Measurements from ENCODE around the gene FTL.

The FTL gene

DNA sequence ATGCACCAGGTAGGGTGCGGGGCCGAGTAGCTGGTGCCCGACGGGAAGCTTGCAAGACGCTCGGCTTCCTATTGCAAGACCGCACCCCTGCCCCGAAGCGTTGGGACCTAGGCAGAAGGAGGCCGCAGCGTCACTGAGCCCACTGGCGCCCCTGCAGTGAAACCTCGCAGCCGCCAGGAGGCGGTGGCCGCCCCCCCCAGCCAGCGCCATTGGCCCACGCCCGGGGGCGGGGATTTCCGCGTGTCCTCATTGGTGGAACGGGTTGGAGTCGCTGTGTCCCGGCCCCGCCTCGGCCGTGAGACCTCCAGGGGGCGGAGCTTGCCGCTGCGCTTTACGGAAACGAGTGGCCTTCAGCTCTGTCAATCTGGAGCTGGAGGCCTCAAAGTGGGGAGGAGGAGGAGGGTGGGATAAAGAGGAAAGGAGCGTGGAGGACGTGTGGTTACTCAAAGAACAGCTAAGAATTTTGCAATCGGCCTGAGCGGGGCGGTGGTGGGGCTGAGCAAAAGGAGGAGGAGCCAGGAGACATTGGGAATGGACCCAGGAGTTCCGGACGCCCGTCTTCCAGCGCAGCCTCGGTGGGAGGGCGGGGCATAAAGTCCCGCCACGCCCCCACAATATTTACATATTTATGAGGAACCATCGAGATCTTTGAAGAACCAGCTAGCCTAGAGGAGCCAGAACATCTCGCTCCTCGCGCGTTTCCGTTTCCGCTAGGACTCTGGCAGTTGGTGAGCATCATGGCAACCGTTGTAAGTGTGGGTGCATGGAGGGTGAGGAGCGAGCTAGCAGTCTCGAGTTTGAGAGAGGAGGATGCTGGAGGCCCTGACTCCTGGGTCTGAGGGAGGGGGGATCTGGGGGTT, 28.3 kb downstream of the FTL start, which contains the start of the genes GYS1 and RUVBL2:
GYS1 (minus strand) TSS at position 135 of the 860 bp plus-strand sequence. CDS start 197 bp downstream, outside the sequence.
RUVBL2 (plus strand) TSS at position 713 of the 860 bp plus-strand sequence; CDS start at position 738, 25 bp downstream.
- DNase-seq, result peak; percentile 99

DNA sequence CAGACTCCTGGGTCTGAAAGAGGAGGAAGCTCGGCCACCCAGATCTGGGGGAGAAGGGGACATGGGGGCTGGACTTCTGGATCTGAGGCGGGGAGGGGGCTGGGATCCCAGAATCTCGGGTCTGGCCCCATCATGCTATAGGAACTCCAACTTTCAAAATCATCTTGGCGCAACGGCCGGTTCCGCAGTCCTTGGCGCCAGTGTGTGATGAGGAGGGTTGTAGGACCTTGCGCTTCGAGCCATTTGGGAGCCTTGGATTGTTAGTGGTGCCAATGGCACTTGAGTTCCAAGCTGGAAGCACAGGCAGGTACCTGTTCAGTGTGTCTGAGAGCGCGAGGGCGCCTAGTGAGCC, 28.9 kb downstream of the FTL start:
- DNase-seq, result no peak

DNA sequence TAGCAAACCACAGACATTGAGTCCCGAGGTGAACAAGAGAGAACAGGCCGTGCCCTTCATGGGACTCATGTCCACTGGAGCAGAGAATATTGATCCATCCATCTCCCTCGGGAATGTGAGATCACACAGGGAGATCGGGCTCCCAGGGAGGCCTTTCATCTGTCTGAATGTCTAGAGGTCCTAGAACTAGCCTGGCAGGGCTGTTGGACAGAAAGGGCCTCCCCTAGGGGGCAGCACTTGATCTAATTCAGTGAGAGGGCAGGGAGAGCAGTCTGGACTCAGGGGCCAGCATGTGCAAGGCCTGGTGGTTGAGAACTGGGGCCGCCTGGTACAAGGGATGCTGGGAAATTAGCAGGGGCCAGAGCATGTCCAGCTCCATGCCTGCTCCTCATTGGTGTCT, 32.9 kb downstream of the FTL start:
- DNase-seq, result no peak

DNA sequence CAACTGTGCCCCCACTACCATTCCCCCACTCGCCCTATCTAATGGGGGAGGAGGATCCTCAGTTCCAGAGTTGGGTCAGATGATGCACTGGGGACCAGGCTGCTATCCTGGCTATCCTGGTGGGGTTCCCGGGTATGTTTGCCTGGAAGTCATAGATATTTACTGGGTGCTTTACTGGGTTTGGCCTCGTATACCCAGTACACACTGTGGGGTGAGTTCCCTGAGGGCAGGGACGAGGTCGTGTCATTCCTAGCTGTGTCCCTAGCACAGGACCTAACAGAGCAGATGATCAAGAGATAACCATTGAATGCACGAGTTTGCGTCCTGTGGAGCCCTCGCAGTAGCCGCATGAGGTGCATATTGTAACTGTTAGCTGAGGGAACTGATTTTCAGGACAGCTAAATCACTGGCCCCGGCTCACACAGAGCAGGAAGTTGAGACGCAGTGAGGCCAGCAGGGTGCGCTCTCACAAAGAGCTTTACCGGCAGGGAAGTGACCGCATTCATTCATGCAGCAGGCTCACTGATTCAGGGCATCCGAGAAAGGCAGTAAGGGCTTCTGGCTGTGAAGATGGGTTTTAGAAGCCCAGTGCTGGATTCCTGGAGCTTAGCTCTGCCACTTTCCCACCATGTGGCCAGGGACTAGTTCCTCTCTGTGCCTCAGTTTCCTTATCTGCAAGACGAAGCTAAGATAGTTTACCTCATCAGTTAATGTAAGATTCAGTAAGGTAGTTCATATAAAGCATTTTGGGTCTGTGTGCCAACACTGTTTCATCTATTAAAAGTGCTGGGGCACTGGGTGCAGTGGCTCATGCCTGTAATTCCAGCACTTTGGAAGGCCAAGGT, 34.6 kb downstream of the FTL start:
- DNase-seq, result no peak

DNA sequence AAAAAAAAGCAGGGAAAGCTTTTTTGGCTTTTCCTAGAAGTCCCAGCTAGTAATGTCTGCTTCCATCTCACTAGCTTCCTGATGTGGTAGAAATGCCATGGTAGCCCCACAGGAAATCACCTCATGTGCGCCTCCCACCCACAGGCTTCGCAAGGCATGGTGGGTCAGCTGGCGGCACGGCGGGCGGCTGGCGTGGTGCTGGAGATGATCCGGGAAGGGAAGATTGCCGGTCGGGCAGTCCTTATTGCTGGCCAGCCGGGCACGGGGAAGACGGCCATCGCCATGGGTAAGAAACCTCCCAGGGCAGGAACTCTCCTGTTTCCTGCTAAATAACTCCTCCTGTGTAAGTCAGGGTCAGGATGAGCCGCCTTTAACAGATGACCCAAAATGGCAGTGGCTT, 39.0 kb downstream of the FTL start:
- no peak for DNase-seq

DNA sequence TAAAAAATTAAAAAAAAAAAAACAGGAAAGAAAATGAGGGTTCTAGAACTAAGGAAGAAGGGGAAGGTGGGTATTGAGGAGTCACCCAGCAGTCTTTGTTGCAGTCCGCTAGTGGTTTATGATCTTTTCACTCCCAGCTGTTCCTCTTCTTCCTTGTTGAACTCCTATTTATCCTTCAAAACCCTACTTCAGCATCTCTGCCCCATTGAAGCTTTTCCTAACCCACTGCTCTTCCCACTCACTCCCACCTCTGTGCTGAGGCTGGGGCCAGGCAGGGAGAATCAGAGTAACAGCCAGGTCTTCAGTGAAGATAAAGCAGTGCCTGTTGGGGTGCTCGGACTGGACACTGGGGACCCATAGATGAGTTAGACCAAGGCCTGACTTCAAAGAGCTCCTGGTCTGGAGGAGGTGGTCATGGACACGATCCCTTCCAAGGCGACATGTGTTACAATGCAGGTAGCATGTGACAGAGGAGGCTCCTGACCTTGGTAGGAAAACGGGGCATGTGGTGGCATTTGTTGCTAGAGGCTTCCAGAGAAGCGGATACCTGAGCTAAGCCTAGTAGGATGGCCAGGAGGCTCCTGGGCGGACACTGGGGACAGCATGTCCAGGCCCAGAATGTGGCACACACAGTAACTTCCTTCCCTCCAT, 40.0 kb downstream of the FTL start:
- no peak for DNase-seq

DNA sequence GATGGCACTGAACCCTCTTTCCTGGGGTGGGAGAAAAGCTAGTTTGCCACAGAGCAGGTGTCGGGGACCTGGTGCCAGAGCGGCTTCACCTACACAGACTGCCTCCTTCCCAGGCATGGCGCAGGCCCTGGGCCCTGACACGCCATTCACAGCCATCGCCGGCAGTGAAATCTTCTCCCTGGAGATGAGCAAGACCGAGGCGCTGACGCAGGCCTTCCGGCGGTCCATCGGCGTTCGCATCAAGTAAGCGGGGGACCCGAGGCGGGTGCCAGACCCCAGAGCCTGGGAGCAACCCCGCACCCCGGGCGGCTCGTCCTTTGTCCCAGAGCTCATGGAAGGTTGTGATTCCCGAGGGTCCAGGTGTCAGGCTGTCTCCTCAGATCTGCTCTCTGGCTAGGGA, 41.8 kb downstream of the FTL start:
- DNase-seq, result no peak

DNA sequence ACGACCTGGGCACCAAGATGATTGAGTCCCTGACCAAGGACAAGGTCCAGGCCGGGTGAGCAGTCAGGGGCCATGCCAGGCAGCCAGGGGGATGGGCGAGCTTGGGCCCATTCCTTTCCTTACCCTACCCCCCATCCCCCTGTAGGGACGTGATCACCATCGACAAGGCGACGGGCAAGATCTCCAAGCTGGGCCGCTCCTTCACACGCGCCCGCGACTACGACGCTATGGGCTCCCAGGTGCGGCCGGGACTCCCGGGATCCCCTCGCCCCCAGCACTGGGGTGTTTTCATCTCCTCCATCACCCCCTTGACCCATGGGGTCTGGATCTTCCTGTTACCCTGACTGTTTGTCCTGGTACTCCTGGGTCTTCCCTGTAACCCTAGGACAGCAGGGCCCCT, 44.7 kb downstream of the FTL start:
- no peak for DNase-seq

DNA sequence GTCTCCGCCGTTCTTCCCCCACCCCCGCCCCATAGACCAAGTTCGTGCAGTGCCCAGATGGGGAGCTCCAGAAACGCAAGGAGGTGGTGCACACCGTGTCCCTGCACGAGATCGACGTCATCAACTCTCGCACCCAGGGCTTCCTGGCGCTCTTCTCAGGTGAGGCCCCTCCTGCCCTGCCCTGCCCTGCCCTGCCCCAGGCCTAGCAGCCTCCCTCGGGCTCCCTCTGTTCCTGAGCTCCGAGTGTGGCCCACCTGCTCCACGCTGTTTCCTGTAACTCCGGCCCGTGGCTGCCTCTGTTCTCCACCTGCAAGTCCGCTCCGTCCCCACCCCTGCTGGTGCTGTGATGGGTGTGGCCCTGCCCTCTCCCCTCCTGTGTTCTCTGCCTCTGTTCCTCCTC, 45.3 kb downstream of the FTL start:
- DNase-seq, result no peak

DNA sequence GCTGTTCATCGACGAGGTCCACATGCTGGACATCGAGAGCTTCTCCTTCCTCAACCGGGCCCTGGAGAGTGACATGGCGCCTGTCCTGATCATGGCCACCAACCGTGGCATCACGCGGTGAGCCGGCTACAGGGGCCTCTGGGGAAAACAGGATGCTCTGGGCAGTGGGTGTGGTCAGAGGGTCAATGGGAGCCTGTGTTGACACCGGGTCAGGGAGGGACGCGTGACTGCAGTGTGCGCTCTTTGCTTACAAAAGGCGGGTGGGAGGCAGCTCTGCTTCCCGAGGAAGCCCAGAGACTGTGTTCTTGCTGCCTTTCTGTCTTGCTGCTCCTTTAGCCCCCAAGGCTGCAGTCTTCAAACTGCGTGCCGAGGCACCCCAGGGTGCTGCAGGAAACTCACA, 46.1 kb downstream of the FTL start:
- DNase-seq, result no peak

DNA sequence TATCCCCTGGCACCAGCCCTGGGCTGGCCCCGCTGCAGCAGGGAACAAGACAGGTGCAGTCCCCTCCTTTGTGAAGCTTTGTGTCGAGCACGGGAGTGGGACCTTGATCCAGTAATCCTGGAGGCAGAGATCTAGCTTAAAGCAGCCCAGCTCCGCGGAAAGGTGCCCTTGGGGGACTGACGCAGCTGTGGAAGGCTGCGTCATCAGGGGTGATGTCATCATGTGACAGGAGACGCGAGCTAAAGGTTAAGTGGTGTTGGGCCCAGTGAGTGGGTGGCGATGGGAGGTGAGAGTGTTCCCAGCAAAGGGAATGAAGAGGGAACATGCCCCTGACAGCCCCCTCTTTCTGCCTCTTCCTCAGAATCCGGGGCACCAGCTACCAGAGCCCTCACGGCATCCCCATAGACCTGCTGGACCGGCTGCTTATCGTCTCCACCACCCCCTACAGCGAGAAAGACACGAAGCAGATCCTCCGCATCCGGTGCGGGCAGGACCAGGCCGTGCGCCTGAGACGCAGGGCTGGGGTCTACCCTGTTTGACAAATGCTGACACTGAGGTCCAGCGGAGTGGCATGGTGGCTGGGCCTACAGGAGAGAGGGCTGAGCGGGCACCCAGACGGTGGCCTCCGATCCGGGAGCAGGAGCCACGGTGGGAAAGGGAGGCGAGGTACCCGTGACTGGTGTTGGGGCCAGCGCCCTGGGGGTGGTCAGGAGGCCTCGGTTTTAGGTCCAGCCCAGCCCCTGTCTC, 49.2 kb downstream of the FTL start:
- no peak for DNase-seq

DNA sequence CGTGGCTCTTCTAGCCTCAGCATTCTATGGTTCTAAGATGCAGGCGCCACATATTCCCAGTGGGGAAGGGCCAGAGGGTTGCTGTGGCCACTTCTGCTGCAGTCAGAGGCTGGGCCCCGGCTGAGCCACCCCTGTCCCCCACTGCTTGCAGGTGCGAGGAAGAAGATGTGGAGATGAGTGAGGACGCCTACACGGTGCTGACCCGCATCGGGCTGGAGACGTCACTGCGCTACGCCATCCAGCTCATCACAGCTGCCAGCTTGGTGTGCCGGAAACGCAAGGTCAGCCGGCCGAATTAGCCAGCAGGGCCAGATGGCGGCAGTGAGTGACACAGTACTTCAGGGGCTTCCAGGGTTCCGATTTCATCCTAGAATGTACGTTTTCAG, 49.8 kb downstream of the FTL start:
- DNase-seq, result no peak

DNA sequence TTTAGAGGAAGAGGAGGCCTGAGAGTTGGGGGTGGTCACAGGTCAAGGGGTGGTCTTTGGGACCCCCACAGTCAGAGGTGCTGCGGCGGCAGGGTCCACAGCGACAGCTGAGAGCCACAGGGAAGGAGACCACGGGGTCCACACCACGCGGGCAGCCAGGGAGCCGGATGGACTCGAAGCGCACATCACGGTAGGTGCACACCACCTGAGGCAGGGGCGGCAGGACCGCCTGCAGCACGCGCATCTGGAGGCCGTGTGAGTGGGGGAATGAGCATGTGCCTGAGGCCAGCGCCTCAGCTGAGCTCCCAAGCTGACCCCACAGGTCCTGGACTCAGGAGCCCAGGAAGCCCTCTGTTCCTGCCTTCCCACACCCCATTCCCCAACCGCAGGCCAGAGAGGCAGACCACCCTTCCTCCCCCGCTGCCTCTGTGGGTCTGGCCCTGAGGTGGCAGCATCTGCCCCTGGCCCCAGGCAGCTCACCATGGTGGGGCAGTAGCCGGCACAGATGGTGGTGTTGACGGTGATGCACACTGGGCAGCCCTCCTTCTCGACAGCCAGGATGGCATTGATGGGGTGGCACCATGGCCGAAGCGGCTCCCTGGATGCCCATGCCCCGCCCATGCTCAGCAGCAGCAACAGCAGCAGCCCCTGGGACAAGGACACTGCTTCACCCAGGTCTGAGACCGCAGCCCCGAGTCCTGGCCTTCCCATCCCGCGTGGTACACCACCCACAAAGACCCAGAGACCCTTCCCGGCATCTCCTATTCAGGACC, 51.1 kb downstream of the FTL start:
- no peak for DNase-seq
